Neural cell (in vitro differentiated cells): ENCODE results near the gene STYXL1. TPM values are rescaled to one million over a fixed set of nuclear protein-coding genes. Genes with fewer than 3 reads are reported as not detected.

Source experiments
- H2AFZ ChIP-seq: fragments of 200-600, 300-800 bp; sonication (generic), shearing (Covaris generic); 2 replicates; pipeline ENCODE4 v1.6.0; 2014; ENCODE audit warnings: low read depth, mild to moderate bottlenecking, antibody characterized with exemption, low read length, moderate library complexity
- H3F3A ChIP-seq: fragments of 200-600 bp; shearing (Covaris generic); 2 replicates; pipeline ENCODE4 v1.6.1; 2016; ENCODE audit warnings: mild to moderate bottlenecking, moderate library complexity, mixed read lengths, antibody characterized with exemption, low read length; ENCODE audit not compliant: insufficient read depth, poor library complexity, severe bottlenecking
- H3K27ac ChIP-seq: fragments of 200-600, 300-800 bp; sonication (generic), shearing (Covaris generic); 2 replicates; pipeline ENCODE4 v1.5.1; 2014; ENCODE audit warnings: mild to moderate bottlenecking, low read length, moderate library complexity
- H3K27me3 ChIP-seq: fragments of 300-800, 200-600 bp; sonication (generic), shearing (Covaris generic); 2 replicates; pipeline ENCODE4 v1.6.0; 2014; ENCODE audit warnings: mild to moderate bottlenecking, low read depth, low read length, moderate library complexity; ENCODE audit not compliant: insufficient read depth
- H3K36me3 ChIP-seq: fragments of 300-800, 200-600 bp; sonication (generic), shearing (Covaris generic); 2 replicates; pipeline ENCODE4 v1.5.1; 2014; ENCODE audit warnings: mild to moderate bottlenecking, antibody characterized with exemption, low read length, moderate library complexity; ENCODE audit not compliant: insufficient read depth
- H3K4me2 ChIP-seq: fragments of 300-800, 200-600 bp; sonication (generic), shearing (Covaris generic); 2 replicates; pipeline ENCODE4 v1.6.0; 2014; ENCODE audit warnings: mild to moderate bottlenecking, low read length
- H3K4me3 ChIP-seq: fragments of 300-800, 200-600 bp; sonication (generic), shearing (Covaris generic); 2 replicates; pipeline ENCODE4 v1.5.1; 2014; ENCODE audit warnings: mild to moderate bottlenecking, low read length, moderate library complexity
- H3K79me2 ChIP-seq: fragments of 200-600 bp; shearing (Covaris generic); replicated peaks from 2 replicates; pipeline ENCODE4 v1.6.0; 2014; ENCODE audit warnings: mild to moderate bottlenecking, low read length, moderate library complexity; ENCODE audit not compliant: insufficient read depth
- H3K9ac ChIP-seq: fragments of 300-800, 200-600 bp; sonication (generic), shearing (Covaris generic); 2 replicates; pipeline ENCODE4 v1.6.1; 2016; ENCODE audit warnings: mild to moderate bottlenecking, low read length, mixed read lengths
- H3K9me2 ChIP-seq: fragments of 200-600 bp; shearing (Covaris generic); 2 replicates; pipeline ENCODE4 v1.6.1; 2016; ENCODE audit warnings: mild to moderate bottlenecking, low read length, mixed read lengths; ENCODE audit not compliant: insufficient read depth
- H3K9me3 ChIP-seq: fragments of 200-600, 300-800 bp; sonication (generic), shearing (Covaris generic); 2 replicates; pipeline ENCODE4 v1.6.1; 2016; ENCODE audit warnings: mild to moderate bottlenecking, mixed run types, low read length, moderate library complexity, mixed read lengths
- H4K20me1 ChIP-seq: fragments of 200-600 bp; shearing (Covaris generic); 2 replicates; pipeline ENCODE4 v1.6.1; 2016; ENCODE audit warnings: mild to moderate bottlenecking, mixed run types; ENCODE audit not compliant: insufficient read depth
- EP300 ChIP-seq: fragments of 450-650 bp; conservative IDR thresholded peaks from 2 replicates; pipeline ENCODE4 v1.6.1; 2014; ENCODE audit warnings: antibody characterized with exemption, mild to moderate bottlenecking, moderate library complexity; ENCODE audit not compliant: poor library complexity, severe bottlenecking
- EZH2 ChIP-seq: fragments of 200-600, 300-800 bp; shearing (Covaris generic), sonication (generic); IDR thresholded peaks from 2 replicates; pipeline ENCODE4 v1.6.1; 2014; ENCODE audit warnings: antibody characterized with exemption, low read length, borderline replicate concordance, mild to moderate bottlenecking; ENCODE audit not compliant: insufficient read depth, poor library complexity, severe bottlenecking
- MXI1 ChIP-seq: fragments of 450-650 bp; conservative IDR thresholded peaks from 2 replicates; pipeline ENCODE4 v1.6.1; 2014; ENCODE audit warnings: antibody characterized with exemption, mild to moderate bottlenecking; ENCODE audit not compliant: poor library complexity, severe bottlenecking
- POLR2AphosphoS5 ChIP-seq: IDR thresholded peaks from 2 replicates; pipeline ENCODE4 v1.6.1; 2012
- RAD21 ChIP-seq: fragments of 450-650 bp; conservative IDR thresholded peaks from 2 replicates; pipeline ENCODE4 v1.6.1; 2014; ENCODE audit warnings: antibody characterized with exemption, mild to moderate bottlenecking, moderate library complexity
- SMC3 ChIP-seq: fragments of 450-650 bp; conservative IDR thresholded peaks from 2 replicates; pipeline ENCODE4 v1.6.1; 2014; ENCODE audit warnings: antibody characterized with exemption, mild to moderate bottlenecking, moderate library complexity; ENCODE audit not compliant: poor library complexity
- TAF1 ChIP-seq: IDR thresholded peaks from 2 replicates; pipeline ENCODE4 v1.6.1; 2012; ENCODE audit warnings: low read depth
- polyA plus RNA-seq: library from polyadenylated mRNA; depleted of rRNA; stranded (reverse); fragments of >200 nt; gene quantifications from 2 replicates; pipeline ENCODE4 v1.2.3, GENCODE V29; 2014
- TF ChIP-seq, protein P1 (sequence below): IDR thresholded peaks from 2 replicates; pipeline ENCODE4 v1.6.1; 2012; ENCODE audit warnings: borderline replicate concordance
- TF ChIP-seq, protein P2 (sequence below): fragments of 450-650 bp; IDR thresholded peaks from 2 replicates; pipeline ENCODE4 v1.5.1; 2014; ENCODE audit warnings: antibody characterized with exemption, mild to moderate bottlenecking, moderate library complexity; ENCODE audit not compliant: poor library complexity, severe bottlenecking

STYXL1 gene
- polyA plus RNA-seq, 1 donor from 2014 or later = 59.9 TPM

DNA sequence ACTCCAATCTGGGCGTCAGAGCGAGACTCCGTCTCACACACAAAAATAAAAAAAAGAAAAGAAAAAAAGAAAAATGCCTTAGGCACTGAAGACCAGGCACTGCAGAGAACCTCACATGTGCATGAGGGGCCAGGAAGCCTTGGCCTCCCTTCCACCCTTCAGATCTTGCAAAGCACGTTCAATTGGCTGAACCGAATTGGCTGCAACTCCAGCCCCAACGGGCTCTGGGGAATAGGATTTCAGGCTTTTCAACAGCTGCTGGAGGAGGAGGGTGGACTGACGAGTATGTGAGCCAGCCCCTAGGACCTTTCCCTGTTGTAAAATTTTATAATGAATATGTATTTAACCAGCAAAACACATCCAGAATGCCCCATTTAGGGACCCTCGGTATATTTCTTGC, 70.1 kb downstream of the STYXL1 start:
- H3K27ac ChIP-seq = no peak overlapping the region
- H3K79me2 ChIP-seq = no peaks in the 10 kb centered on the region
- H3K36me3 ChIP-seq = no peaks in the 10 kb centered on the region
- no peak overlapping the region for H3K9ac ChIP-seq
- no peak overlapping the region for H3K4me2 ChIP-seq
- no peak for TF ChIP-seq EP300
- TF ChIP-seq, protein P1, sequence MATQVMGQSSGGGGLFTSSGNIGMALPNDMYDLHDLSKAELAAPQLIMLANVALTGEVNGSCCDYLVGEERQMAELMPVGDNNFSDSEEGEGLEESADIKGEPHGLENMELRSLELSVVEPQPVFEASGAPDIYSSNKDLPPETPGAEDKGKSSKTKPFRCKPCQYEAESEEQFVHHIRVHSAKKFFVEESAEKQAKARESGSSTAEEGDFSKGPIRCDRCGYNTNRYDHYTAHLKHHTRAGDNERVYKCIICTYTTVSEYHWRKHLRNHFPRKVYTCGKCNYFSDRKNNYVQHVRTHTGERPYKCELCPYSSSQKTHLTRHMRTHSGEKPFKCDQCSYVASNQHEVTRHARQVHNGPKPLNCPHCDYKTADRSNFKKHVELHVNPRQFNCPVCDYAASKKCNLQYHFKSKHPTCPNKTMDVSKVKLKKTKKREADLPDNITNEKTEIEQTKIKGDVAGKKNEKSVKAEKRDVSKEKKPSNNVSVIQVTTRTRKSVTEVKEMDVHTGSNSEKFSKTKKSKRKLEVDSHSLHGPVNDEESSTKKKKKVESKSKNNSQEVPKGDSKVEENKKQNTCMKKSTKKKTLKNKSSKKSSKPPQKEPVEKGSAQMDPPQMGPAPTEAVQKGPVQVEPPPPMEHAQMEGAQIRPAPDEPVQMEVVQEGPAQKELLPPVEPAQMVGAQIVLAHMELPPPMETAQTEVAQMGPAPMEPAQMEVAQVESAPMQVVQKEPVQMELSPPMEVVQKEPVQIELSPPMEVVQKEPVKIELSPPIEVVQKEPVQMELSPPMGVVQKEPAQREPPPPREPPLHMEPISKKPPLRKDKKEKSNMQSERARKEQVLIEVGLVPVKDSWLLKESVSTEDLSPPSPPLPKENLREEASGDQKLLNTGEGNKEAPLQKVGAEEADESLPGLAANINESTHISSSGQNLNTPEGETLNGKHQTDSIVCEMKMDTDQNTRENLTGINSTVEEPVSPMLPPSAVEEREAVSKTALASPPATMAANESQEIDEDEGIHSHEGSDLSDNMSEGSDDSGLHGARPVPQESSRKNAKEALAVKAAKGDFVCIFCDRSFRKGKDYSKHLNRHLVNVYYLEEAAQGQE = no peak
- TF ChIP-seq MXI1 = no peak
- no peak for TF ChIP-seq TAF1
- TF ChIP-seq POLR2AphosphoS5 = no peak
- TF ChIP-seq, protein P2, sequence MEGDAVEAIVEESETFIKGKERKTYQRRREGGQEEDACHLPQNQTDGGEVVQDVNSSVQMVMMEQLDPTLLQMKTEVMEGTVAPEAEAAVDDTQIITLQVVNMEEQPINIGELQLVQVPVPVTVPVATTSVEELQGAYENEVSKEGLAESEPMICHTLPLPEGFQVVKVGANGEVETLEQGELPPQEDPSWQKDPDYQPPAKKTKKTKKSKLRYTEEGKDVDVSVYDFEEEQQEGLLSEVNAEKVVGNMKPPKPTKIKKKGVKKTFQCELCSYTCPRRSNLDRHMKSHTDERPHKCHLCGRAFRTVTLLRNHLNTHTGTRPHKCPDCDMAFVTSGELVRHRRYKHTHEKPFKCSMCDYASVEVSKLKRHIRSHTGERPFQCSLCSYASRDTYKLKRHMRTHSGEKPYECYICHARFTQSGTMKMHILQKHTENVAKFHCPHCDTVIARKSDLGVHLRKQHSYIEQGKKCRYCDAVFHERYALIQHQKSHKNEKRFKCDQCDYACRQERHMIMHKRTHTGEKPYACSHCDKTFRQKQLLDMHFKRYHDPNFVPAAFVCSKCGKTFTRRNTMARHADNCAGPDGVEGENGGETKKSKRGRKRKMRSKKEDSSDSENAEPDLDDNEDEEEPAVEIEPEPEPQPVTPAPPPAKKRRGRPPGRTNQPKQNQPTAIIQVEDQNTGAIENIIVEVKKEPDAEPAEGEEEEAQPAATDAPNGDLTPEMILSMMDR = no peak
- TF ChIP-seq RAD21 = no peak
- TF ChIP-seq EZH2 = no peak
- no peak for TF ChIP-seq SMC3
- no peaks in the 10 kb centered on the region for H4K20me1 ChIP-seq
- no peaks in the 10 kb centered on the region for H3K9me3 ChIP-seq
- no peak overlapping the region for H2AFZ ChIP-seq
- H3K9me2 ChIP-seq = no peaks in the 10 kb centered on the region
- no peaks in the 10 kb centered on the region for H3F3A ChIP-seq
- H3K27me3 ChIP-seq = no peaks in the 10 kb centered on the region
- no peak overlapping the region for H3K4me3 ChIP-seq

DNA sequence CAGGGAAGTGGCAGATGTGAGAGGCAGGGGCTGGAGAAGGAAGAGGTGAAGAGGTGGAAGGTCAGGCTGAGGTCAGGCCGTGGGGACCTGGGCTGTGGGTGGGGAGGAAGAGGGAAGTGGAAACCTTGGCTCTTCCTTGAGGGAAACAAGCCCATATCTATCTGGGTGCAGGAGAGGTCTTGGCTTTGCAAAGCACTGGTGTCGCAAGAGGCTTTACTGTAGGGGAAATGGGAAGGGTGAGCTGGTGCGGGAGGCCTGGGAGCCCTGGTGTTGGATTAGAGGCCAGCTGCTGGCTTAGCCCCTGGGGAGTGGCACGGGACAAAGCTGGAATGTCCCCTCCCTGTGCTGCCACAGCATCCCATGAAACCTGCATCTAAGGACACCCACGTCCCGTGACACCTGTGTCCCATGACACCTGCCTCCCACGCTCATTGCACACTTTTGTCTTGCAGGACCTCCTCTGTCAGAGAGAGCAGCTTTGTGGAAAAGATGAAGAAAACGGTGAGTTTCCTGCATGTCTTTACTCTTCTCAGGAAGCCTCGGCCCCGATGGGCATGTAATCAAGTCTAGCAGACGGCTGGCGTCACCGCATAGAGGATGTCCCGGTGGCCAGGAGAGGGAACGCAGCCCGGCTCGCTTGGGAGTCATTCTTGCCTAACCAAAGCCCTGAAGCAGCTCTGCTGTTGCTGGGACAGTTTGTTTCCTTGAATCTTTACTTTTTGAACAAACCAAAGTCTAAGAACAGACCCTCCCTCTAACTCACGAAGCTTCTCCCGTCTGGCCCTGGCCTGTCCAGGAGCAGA, 75.6 kb downstream of the STYXL1 start:
- H3K4me3 ChIP-seq = no peak overlapping the region
- no peaks in the 10 kb centered on the region for H3K79me2 ChIP-seq
- no peaks in the 10 kb centered on the region for H4K20me1 ChIP-seq
- H3K27ac ChIP-seq = no peak overlapping the region
- H3K36me3 ChIP-seq = no peaks in the 10 kb centered on the region
- H3K9me2 ChIP-seq = no peaks in the 10 kb centered on the region
- H3K9me3 ChIP-seq = no peaks in the 10 kb centered on the region
- TF ChIP-seq EZH2 = no peak
- TF ChIP-seq SMC3 = no peak
- no peak for TF ChIP-seq EP300
- TF ChIP-seq RAD21 = no peak
- TF ChIP-seq TAF1 = no peak
- no peak for TF ChIP-seq MXI1
- TF ChIP-seq, protein P2 = no peak
- TF ChIP-seq, protein P1 = no peak
- no peak for TF ChIP-seq POLR2AphosphoS5
- no peak overlapping the region for H2AFZ ChIP-seq
- no peak overlapping the region for H3K4me2 ChIP-seq
- no peaks in the 10 kb centered on the region for H3F3A ChIP-seq
- H3K9ac ChIP-seq = no peak overlapping the region
- H3K27me3 ChIP-seq = no peaks in the 10 kb centered on the region
